Mesothelial cell of epicardium (in vitro differentiated cells): ENCODE data around the gene CDKN1C. TPM values are rescaled to one million over a fixed set of nuclear protein-coding genes. Genes with fewer than 3 reads are reported as not detected.

ENCODE experiments used
- DNase-seq, 2 experiments: peaks; one replicate each; pipeline ENCODE4 v3.0.0; 2021; ENCODE audit warnings: low spot score in 2 of 2; ENCODE audit not compliant: unreplicated experiment in 2 of 2
- H3K27ac Mint-ChIP-seq: 2 replicates; pipeline ENCODE4 v1.8.0; 2021; ENCODE audit warnings: mixed read lengths
- H3K27me3 Mint-ChIP-seq: 2 replicates; pipeline ENCODE4 v1.8.0; 2021; ENCODE audit warnings: low read depth, mixed read lengths
- H3K36me3 Mint-ChIP-seq: 2 replicates; pipeline ENCODE4 v1.8.0; 2021; ENCODE audit warnings: mixed read lengths
- H3K4me1 Mint-ChIP-seq: 2 replicates; pipeline ENCODE4 v1.8.0; 2021; ENCODE audit warnings: mixed read lengths
- H3K4me3 Mint-ChIP-seq: 2 replicates; pipeline ENCODE4 v1.8.0; 2021; ENCODE audit warnings: mild to moderate bottlenecking, moderate library complexity, mixed read lengths
- H3K9me3 Mint-ChIP-seq: 2 replicates; pipeline ENCODE4 v1.8.0; 2021; ENCODE audit warnings: mixed read lengths
- total RNA-seq: library from RNA; stranded (reverse); gene quantifications from 3 replicates; pipeline ENCODE4 v1.2.1, GENCODE V29; 2021
- TF ChIP-seq, protein P1 (sequence below): fragments of 200-600 bp; sonication (generic); IDR thresholded peaks from one replicate; pipeline ENCODE4 v1.5.0; 2021; ENCODE audit warnings: antibody characterized with exemption; ENCODE audit not compliant: unreplicated experiment

CDKN1C gene
- total RNA-seq, 1 donor from 2014 or later = 146 TPM

DNA sequence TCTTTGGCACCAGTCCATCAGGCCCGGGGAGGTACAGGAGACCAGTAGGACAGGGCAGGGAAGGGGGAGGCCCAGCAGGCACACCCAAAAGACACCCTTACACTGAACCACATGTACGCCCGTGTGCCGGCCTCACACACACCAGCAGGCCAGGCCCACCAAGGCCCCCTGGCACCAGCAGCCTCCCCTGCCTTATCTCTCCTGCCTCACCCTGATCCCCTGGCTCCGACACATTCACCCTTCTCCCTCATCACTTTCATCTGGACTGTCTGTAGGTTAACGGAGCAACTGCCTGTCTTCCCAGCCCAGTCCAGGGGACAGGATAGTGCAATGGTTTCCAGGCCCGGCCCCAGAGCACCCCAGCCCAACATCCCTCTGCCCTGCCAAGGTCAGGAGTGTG, 4.9 kb downstream of the CDKN1C start:
- peaks cover 30% of the 10 kb centered on the region for H3K4me1 Mint-ChIP-seq
- TF ChIP-seq, protein P1, sequence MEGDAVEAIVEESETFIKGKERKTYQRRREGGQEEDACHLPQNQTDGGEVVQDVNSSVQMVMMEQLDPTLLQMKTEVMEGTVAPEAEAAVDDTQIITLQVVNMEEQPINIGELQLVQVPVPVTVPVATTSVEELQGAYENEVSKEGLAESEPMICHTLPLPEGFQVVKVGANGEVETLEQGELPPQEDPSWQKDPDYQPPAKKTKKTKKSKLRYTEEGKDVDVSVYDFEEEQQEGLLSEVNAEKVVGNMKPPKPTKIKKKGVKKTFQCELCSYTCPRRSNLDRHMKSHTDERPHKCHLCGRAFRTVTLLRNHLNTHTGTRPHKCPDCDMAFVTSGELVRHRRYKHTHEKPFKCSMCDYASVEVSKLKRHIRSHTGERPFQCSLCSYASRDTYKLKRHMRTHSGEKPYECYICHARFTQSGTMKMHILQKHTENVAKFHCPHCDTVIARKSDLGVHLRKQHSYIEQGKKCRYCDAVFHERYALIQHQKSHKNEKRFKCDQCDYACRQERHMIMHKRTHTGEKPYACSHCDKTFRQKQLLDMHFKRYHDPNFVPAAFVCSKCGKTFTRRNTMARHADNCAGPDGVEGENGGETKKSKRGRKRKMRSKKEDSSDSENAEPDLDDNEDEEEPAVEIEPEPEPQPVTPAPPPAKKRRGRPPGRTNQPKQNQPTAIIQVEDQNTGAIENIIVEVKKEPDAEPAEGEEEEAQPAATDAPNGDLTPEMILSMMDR = no peak
- H3K4me3 Mint-ChIP-seq = no peak overlapping the region

DNA sequence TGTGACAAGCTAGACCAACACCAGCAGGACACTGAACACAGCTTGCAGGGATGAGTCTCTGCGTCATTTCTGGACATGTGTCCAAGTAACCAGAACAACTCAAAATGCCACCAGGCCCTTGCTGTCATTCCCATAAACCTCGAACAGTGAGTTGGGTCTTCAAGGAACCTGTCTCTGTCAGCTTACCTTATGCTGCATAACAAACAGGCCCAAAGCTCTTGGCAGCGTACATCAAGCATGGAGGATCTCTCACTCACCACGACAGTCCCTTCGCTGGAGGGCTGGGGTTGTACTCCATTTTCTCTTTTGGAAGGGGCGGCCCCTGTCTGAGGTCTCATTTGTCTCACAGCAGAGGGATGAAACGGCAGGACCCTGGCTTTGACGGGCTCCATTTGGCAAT, 6.8 kb downstream of the CDKN1C start:
- TF ChIP-seq, protein P1 = no peak
- peaks cover 22% of the 10 kb centered on the region for H3K36me3 Mint-ChIP-seq
- no peaks in the 10 kb centered on the region for H3K27me3 Mint-ChIP-seq
- peaks cover 28% of the 10 kb centered on the region for H3K4me1 Mint-ChIP-seq
- no peak overlapping the region for H3K27ac Mint-ChIP-seq
- H3K4me3 Mint-ChIP-seq = no peak overlapping the region
- no peak for DNase-seq
- peaks cover 6% of the 10 kb centered on the region for H3K9me3 Mint-ChIP-seq

More for the DNA sequence above, 4.9 kb downstream of the CDKN1C start:
- Mint-ChIP-seq H3K27me3 (no peaks in the 10 kb centered on the region), H3K36me3 (peaks cover 20% of the 10 kb centered on the region), H3K27ac (peak overlapping the region; percentile 10), H3K9me3 (peaks cover 3% of the 10 kb centered on the region)
- DNase-seq = no peak

DNA sequence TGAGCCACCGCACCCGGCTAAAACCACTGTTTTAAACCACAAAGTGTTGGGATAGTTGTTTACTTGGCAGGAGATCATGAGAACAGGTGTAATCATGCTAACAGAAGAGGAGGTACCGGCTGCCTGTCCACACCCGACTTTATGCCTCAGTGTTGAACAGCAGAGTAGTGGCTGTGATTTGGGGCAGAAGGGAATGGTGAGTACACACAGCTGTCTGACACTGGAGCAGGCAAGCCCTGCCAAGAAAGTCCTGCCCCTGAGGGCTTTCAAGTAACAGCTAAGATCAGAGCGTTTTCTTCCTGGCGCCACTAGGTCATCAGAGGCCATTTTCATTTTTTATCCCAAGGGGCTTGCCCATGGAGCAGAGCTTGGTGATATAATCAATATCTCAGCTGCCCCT, 8.1 kb downstream of the CDKN1C start:
- Mint-ChIP-seq H3K9me3 (peaks cover 6% of the 10 kb centered on the region), H3K4me1 (peaks cover 17% of the 10 kb centered on the region), H3K27ac (no peak overlapping the region), H3K4me3 (no peak overlapping the region), H3K36me3 (peaks cover 18% of the 10 kb centered on the region), H3K27me3 (no peaks in the 10 kb centered on the region)
- DNase-seq = no peak
- TF ChIP-seq, protein P1 = no peak

DNA sequence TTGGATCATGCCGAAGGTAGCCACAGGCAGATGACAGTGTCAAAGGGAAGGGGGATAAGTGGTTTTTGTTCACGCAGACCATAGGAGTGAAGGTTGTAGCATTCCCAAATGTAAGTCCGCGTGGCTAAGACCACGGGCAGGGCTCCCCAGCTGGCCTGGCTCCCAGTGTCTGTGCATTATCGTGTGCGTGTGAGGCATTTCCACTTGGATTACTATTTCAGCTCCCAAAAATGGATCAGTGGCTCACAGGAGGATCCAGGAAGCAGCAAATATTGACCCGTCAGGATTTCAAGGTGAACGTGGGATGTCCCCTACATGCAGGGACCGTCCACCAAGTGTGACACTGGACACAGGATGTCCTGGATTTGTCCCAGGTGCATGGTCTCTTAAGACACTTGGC, 10.6 kb downstream of the CDKN1C start:
- no peak for DNase-seq
- Mint-ChIP-seq H3K4me3 (no peak overlapping the region), H3K27me3 (peaks cover 20% of the 10 kb centered on the region)

DNA sequence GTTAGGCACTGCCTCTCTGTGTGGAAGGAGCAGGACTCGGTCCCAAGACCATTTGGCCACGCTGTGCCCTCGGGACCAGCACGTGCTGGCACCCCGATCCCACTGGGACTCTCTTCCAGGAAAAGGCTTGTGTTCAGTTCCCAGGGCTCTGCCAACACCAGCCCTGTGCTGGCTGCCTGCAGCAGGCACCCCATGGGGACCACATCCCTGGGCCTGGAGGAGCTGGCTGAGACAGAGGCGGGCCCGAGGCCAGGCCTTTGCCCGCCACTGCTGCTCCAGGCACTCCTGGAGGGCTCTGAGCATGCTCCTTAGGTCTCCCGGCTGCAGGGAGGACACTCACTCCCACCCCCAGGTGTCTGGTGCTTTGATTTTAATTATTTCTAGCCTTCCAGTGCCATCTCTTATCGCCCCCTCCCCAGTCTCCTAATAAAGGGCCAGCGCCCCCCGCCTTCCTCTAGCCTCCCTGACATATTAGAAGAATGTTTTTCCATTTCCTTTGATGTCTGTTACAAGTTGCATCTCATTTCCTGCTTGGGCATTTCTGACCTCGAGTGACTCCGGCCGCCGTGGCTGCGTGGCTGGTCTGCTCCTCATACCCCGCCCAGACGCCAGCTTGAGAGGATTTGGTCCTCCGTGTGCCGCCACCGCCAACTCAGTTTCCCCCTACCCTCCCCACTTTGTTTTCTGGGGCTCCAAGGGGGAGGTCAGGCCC, 14.4 kb downstream of the CDKN1C start:
- H3K4me1 Mint-ChIP-seq = peaks cover 28% of the 10 kb centered on the region
- no peak for DNase-seq
- H3K27me3 Mint-ChIP-seq = peaks cover 50% of the 10 kb centered on the region

More for the DNA sequence above, 10.6 kb downstream of the CDKN1C start:
- H3K36me3 Mint-ChIP-seq = peaks cover 18% of the 10 kb centered on the region
- peaks cover 6% of the 10 kb centered on the region for H3K9me3 Mint-ChIP-seq
- peaks cover 13% of the 10 kb centered on the region for H3K4me1 Mint-ChIP-seq
- TF ChIP-seq, protein P1 = no peak
- no peak overlapping the region for H3K27ac Mint-ChIP-seq

More for the DNA sequence above, 14.4 kb downstream of the CDKN1C start:
- H3K9me3 Mint-ChIP-seq = peaks cover 3% of the 10 kb centered on the region
- peaks cover 2% of the 10 kb centered on the region for H3K36me3 Mint-ChIP-seq
- no peak overlapping the region for H3K4me3 Mint-ChIP-seq
- H3K27ac Mint-ChIP-seq = no peak overlapping the region
- TF ChIP-seq, protein P1 = no peak
